Measurements from ENCODE around the gene MCM5. TPM values are rescaled to one million over a fixed set of nuclear protein-coding genes. Genes with fewer than 3 reads are reported as not detected.

Gene MCM5
- total and polyA plus RNA-seq, 2 donors from 2014 or later: 10.2 to 26.4 TPM

DNA sequence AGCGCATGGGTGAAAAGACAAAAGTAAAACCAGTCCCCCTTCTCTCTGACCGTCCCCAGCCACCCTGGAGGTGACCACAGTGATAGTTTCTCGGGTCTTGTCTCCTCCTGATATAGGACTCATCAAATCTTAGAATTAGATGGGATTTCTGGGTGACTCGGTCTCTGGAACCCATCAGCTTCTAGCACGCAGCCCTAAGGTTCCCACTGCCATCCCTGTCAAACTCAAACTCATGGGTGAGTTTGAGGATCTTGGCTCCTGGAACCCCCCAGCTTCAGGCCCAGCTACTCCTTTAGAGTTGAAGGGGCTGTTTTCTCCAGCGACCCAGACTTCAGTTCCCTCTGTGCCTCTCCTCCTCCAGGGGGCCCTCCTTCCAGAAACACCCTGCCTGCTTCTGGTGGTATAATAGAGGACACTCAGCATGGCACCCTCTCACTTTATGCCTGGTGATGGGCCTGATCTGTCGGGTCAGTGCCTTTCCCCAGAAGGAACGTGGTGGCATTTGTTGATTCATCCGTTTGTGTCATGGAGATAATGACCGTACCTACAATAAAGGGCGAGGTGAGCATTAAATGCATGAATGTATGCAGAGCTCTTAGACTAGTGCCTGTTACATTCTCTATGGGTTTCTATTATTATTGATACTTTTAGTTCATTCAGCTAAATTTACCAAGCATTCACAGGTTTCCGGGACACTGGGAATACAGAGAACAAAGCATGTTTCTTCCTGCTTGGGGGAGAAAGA, 31.7 kb downstream of the MCM5 start:
- Histone ChIP-seq H3K27me3 (ENCODE audit: control insufficient read depth, insufficient read depth, low read length) (no peaks in the 10 kb centered on the region), H3K4me1 (ENCODE audit: control insufficient read depth in 2 of 3, insufficient read depth in 2 of 3, low read depth in 1 of 3, low read length in 3 of 3) (peaks cover 0 to 4% (median 2%) of the 10 kb centered on the region in 3 donors), H3K9me3 (ENCODE audit: control insufficient read depth in 2 of 3, insufficient read depth in 1 of 3, low read length in 3 of 3) (peaks cover 0 to 9% (median 0%) of the 10 kb centered on the region in 3 donors), H3K27ac (ENCODE audit: low read depth in 2 of 2, low read length in 2 of 2) (no peak overlapping the region), H3K4me3 (ENCODE audit: low read length in 3 of 3) (no peak overlapping the region), H3K9ac (ENCODE audit: low read length in 3 of 3) (no peak overlapping the region), H3K36me3 (ENCODE audit: control insufficient read depth in 2 of 3, insufficient read depth in 3 of 3, low read length in 3 of 3) (no peaks in the 10 kb centered on the region)
- intact Hi-C loops (cut with DNase I): loop anchor here (5.0 kb wide), 1 partner anchor 146 kb away; no protein-coding TSS in a partner anchor
- peak in 1 of 5 donors; percentile 15 for DNase-seq
- FAIRE-seq: no peak
- TF ChIP-seq, protein P1, sequence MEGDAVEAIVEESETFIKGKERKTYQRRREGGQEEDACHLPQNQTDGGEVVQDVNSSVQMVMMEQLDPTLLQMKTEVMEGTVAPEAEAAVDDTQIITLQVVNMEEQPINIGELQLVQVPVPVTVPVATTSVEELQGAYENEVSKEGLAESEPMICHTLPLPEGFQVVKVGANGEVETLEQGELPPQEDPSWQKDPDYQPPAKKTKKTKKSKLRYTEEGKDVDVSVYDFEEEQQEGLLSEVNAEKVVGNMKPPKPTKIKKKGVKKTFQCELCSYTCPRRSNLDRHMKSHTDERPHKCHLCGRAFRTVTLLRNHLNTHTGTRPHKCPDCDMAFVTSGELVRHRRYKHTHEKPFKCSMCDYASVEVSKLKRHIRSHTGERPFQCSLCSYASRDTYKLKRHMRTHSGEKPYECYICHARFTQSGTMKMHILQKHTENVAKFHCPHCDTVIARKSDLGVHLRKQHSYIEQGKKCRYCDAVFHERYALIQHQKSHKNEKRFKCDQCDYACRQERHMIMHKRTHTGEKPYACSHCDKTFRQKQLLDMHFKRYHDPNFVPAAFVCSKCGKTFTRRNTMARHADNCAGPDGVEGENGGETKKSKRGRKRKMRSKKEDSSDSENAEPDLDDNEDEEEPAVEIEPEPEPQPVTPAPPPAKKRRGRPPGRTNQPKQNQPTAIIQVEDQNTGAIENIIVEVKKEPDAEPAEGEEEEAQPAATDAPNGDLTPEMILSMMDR (IDR thresholded peaks at IDR 0.05; ENCODE audit: borderline replicate concordance, extremely low read depth, insufficient read depth): no peak

DNA sequence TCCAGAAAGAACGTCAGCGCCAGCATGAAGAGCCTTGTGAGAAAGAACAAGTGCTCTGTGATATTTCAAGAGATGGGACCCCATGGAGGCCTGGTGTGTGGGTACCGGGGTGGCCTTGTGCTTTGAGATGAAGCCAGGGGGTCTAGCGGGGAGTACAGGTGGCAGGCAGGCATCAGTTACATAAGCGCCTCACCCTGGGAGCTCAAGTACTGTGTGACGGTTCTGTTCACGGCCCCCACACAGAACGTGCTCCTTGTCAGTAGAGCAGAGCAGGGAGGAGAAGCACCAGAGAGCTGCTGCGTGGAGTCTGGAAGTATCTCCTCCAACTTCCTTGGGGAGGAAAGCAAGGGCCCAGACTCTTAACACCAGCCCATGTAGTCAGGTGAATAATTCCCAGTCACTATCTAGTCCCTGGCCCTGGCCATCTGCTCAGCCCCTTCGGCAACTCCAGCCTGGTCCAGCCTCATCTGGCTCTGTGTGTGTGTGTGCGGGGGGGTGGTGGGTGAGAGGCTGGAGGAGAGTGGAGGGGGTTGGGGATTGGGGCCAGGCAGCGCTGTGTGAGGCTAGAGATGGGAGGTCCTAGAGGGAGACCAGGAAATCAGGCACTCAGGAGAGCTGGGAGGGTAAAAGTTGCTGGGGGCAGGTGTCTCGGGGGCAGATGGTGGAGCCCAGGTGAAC, 32.4 kb downstream of the MCM5 start:
- no peak overlapping the region for H3K4me3 ChIP-seq (ENCODE audit: low read length in 3 of 3)
- H3K4me1 ChIP-seq (ENCODE audit: control insufficient read depth in 2 of 3, insufficient read depth in 2 of 3, low read depth in 1 of 3, low read length in 3 of 3): peaks cover 0 to 4% (median 2%) of the 10 kb centered on the region in 3 donors
- peaks cover 0 to 9% (median 0%) of the 10 kb centered on the region in 3 donors for H3K9me3 ChIP-seq (ENCODE audit: control insufficient read depth in 2 of 3, insufficient read depth in 1 of 3, low read length in 3 of 3)
- FAIRE-seq (no peak), DNase-seq (peak in 1 of 5 donors; percentile 52)
- H3K36me3 ChIP-seq (ENCODE audit: control insufficient read depth in 2 of 3, insufficient read depth in 3 of 3, low read length in 3 of 3): no peaks in the 10 kb centered on the region
- intact Hi-C loops (cut with DNase I): loop anchor here (5.0 kb wide), 1 partner anchor 145 kb away; no protein-coding TSS in a partner anchor
- H3K27ac ChIP-seq (ENCODE audit: low read depth in 2 of 2, low read length in 2 of 2): no peak overlapping the region
- H3K27me3 ChIP-seq (ENCODE audit: control insufficient read depth, insufficient read depth, low read length): no peaks in the 10 kb centered on the region
- H3K9ac ChIP-seq (ENCODE audit: low read length in 3 of 3): no peak overlapping the region
- TF ChIP-seq, protein P1 (IDR thresholded peaks at IDR 0.05; ENCODE audit: borderline replicate concordance, extremely low read depth, insufficient read depth): no peak

DNA sequence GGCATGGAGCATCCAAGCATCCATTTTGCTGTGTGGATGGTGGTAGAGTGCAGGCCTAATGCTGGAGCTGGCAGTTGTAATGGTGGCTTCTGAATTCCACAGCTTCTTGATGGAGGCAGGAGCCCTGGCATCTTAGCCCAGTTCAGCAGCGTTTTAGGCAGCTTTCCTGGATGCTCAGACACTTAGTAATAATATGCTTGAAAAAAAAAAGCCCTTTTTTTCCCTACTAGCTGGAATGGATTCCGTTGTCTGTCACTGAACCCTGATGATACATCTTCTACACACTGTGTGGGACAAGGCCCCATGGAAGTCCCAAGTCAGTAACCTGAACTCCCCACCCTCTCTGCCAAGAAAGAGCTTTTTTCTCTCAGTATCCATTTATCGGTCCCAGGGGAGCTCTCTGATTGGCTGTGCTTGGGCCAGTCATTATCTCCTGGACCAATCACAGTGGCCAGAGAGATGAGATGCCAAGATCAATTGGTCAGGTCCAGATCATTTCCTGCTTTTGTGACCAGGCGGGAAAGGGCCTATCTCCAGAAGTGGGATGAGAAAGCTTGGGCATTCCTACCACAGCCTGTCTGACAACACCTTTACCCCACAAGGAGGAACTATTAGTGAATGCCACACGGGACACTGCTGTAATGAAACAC, 34.2 kb downstream of the MCM5 start:
- H3K27ac ChIP-seq (ENCODE audit: low read depth in 2 of 2, low read length in 2 of 2): no peak overlapping the region
- intact Hi-C loops (cut with DNase I): loop anchor here (5.0 kb wide), 1 partner anchor 143 kb away; no protein-coding TSS in a partner anchor
- peaks cover 0 to 4% (median 2%) of the 10 kb centered on the region in 3 donors for H3K4me1 ChIP-seq (ENCODE audit: control insufficient read depth in 2 of 3, insufficient read depth in 2 of 3, low read depth in 1 of 3, low read length in 3 of 3)
- no peak overlapping the region for H3K9ac ChIP-seq (ENCODE audit: low read length in 3 of 3)
- H3K4me3 ChIP-seq (ENCODE audit: low read length in 3 of 3): no peak overlapping the region
- no peak for DNase-seq
- TF ChIP-seq, protein P1 (IDR thresholded peaks at IDR 0.05; ENCODE audit: borderline replicate concordance, extremely low read depth, insufficient read depth): no peak
- no peaks in the 10 kb centered on the region for H3K36me3 ChIP-seq (ENCODE audit: control insufficient read depth in 2 of 3, insufficient read depth in 3 of 3, low read length in 3 of 3)
- no peak for FAIRE-seq
- peaks cover 0 to 9% (median 0%) of the 10 kb centered on the region in 3 donors for H3K9me3 ChIP-seq (ENCODE audit: control insufficient read depth in 2 of 3, insufficient read depth in 1 of 3, low read length in 3 of 3)
- no peaks in the 10 kb centered on the region for H3K27me3 ChIP-seq (ENCODE audit: control insufficient read depth, insufficient read depth, low read length)

Measured in kidney (tissue), 14 donors.